GM21723 (cell line): ENCODE data around the gene ZBTB20.

Experiments used
- ATAC-seq: cut with Tn5 transposase; IDR thresholded peaks from one replicate; pipeline ENCODE4 v1.9.1; 2021; ENCODE audit warnings: mild to moderate bottlenecking, moderate library complexity; ENCODE audit not compliant: unreplicated experiment

ZBTB20 gene

DNA sequence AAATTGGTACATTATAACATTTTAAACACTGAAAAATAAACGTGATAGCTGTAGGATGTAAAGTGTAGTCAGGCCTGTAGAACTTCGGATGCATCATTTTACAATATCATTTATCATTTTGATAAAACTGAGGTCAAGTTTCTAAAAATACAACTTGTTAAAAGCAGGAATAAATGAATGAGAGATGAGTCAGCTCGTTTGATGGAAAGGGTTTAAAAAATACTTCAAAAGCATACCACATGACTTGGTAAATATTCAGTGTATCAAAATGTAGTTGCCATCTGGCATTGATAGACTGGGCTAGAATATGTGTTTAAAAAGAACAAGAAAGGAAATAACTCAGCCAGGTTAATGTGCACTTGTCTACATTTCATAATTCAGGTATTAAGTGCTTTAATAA is 496.3 kb downstream of the ZBTB20 start:
- no peak for ATAC-seq

DNA sequence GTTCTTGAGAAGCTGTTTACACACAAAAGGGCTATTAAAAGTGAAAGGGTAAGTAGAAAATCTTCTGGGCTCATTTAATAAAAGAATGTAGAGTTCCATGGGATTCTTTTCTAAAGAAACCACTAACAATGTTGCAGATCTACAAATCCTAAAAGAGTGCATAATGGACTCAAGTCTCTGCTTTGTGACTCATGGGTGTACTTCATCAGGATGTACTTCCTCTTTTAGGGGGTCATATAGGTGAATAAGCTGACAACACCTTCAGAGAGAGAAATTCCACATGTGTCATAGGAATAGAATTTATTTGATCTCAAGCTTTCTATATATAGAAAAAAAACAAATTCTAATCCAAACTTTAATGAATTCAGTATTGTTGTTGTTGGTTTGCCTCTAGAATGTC is 497.8 kb downstream of the ZBTB20 start:
- ATAC-seq: no peak

DNA sequence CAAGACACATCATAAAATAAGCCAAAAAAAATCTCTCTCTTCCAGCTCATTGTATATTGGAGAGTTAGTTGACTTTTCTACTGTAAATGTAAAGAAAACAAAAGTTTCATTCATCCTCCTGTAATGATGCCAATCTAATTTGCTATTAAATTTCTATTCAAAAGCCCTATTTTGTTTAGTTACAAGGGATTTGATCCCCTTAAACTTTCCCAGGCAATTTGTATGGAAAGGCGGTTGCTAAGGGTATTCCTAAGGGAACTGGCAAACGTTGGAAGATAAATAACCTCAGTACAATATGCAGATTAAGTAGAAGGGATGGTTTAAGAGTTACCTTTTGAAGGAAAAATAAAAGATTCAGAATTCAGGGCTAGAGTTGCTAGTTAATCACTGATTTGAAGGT is 500.6 kb downstream of the ZBTB20 start:
- ATAC-seq: no peak

DNA sequence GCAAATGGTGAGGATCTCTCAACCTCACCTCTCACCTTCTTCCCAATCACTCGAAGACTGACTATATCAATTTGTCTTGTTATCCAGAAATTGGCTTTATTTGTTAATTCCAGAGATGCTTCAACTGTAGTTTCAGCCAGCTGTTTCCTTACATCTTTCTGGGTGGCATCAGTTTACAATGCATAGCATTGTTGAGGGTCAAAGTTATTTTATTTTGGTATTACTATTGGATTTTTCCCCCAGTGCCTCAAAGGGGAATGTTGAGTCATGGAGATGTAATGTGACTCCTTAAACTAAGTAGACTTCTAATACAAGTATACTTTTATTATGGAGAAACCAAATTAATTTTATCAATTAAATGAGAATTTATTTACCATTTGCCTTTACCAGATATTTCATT is 501.7 kb downstream of the ZBTB20 start:
- ATAC-seq: no peak

DNA sequence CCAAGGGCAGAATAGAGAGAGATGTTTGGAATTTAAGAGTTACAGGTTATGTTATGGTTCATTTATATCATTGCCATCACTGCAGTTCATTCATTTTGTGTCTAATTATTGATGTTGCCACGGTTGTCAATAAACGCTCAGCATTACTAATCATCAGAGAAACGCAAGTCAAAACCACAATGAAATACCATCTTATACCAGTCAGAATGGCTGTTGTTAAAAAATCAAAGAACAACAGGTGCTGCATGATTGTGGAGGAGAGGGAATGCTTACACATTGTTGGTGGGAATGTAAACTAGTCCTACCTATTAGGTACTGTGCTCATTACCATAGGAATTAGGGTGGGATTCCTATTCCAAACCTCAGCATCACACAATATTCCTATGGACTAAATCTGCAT is 502.7 kb downstream of the ZBTB20 start:
- no peak for ATAC-seq

DNA sequence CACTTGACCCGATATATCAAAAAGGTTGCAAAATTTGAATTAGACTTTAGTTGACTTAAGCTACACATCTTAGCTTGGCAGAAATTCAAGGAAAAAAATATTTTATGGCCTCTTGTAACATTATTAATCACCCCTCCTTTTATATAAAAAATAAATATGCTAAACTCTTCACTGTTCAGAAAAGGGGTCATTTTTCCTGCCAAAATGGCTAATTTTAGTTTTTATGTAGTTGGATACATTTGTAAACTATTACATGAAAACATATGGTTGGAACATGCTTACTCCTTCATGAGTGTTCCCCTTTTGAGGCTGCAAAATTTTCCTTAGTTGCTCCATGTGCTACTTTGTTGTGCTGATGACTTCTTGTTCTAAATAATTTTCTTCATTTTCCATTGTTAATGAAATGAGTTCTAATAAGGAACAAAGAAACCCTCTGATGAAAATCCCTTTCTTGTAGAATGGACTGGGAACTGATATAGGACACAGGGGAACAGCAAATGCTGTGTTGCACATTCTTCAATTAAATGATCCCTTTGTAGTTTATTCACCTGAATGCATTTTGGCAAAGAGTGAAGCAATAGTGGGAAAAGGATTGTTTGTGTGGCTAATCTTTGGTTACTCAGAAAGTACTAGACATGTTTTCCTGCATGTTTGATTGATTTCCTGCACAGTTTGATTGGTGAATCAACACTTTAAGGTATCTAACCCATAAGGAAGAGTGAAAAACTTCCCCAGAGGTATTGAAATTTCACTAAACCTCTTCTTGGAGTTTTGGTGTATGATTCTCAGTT is 503.9 kb downstream of the ZBTB20 start:
- ATAC-seq: no peak

DNA sequence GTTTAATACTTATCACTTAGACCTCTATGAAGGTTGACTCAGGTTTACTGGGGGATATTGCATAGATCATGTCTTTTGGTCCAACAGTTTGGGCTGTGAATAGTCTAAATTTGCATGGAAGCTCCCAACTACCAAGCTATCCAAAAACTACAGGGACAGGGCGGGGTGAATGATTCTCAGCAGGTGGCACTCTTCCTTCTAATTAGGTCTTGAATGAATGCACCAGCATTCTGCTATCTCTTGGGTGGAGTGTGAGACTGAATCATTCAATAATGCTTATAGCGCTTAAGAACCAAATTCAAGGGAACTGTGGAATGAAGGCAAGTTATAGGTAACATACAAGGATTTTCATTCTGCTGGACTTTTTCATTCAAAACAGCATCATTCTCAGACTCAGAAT is 507.0 kb downstream of the ZBTB20 start:
- no peak for ATAC-seq

- no peak for ATAC-seq
Observed at GRCh38 chr3:114639171-114639570, 507.9 kb downstream of the ZBTB20 start.

DNA sequence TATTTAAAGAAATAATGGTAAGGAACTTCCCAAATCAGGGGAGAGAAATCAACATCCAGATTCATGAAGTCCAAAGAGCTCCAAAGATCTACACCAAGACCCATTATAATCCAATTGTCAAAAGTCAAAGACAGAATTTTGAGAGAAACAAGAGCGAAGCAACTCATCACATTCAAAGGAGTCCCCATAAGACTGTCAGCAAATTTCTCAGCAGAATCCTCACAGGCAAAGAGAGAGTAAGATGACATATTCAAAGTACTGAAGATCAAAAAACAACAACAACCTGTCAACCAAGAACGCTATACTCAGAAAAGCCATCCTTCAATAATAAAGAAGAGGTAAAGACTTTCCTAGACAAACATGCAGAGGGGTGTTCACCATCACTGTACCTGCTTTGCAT is 511.2 kb downstream of the ZBTB20 start:
- ATAC-seq: no peak

- ATAC-seq: no peak
Observed at GRCh38 chr3:114634635-114635034, 512.5 kb downstream of the ZBTB20 start.

GRCh38 chr3:114632757-114633424 is 514.2 kb downstream of the ZBTB20 start:
- ATAC-seq: no peak

DNA sequence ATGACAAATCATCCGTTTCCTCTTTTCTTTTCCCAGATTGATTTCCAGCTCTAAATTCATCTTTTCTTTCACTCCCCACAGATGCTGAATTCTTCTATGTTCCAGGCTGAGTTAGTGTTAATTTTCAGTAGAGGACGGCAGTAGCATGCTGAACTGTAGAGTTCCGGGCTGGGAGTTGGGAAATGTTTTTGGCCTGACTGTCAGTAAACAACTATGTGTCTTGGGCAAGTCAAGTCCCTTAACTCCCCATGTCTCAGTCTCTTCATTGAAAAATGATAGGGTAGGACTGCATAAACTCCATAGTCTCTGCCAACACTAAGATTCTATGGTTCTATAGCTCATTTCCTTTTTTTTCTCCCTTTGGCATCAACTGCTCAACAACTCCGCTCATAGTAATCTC is 519.3 kb downstream of the ZBTB20 start:
- no peak for ATAC-seq

GRCh38 chr3:114626751-114627150 is 520.3 kb downstream of the ZBTB20 start:
- ATAC-seq: no peak

- no peak for ATAC-seq
Observed at GRCh38 chr3:114624571-114625181, 522.4 kb downstream of the ZBTB20 start.

GRCh38 chr3:114624047-114624445 is 523.0 kb downstream of the ZBTB20 start:
- no peak for ATAC-seq

- no peak for ATAC-seq
Observed at GRCh38 chr3:114623420-114624046, 523.6 kb downstream of the ZBTB20 start.

- ATAC-seq: no peak
Observed at GRCh38 chr3:114622001-114622400, 525.1 kb downstream of the ZBTB20 start.

DNA sequence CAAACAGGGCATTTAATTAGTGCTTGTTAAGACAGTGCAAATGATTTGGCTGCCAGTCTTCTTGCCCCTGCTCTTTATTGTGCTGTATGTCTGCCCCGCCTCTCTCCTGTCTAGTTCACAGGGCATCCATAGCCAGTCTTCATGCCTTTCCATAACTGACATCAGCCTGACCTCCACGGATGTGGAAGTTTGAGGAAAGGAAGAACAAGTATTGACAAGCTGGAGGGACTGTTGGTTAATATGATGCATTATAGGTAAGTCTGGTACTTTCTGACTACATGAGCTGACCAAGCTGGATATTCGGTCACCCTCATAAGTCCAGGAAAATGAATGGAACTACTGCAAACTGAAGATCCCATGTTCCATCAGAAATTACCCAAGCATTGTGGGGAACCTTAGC is 527.3 kb downstream of the ZBTB20 start:
- no peak for ATAC-seq

DNA sequence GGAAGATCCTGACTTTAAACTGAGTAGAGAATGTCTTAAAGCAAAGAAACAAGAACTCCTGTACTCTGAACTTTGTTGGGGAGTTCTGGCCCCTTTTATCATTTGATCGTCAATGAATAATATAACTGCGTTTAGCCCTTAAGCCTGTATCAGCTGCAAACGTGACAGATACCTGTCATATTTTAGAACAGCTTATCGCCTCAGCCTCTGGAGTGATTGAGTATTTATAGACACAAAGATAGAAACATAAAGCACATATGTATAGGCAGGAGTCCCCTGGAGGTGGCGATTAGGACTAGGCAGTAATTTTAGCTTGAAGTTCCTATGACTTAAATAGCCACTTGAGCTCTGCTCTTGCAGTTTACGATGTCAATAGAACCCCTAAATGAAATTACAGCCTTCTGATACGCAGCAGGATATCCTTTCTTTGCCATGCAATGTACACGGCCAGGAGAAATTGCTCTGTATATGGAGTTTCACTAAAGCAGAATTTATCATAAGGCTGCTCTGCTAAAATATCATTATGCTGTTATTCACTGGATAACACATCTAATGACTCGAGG is 531.5 kb downstream of the ZBTB20 start:
- ATAC-seq: no peak

- ATAC-seq: no peak
Observed at GRCh38 chr3:114609973-114610630, 537.0 kb downstream of the ZBTB20 start.

DNA sequence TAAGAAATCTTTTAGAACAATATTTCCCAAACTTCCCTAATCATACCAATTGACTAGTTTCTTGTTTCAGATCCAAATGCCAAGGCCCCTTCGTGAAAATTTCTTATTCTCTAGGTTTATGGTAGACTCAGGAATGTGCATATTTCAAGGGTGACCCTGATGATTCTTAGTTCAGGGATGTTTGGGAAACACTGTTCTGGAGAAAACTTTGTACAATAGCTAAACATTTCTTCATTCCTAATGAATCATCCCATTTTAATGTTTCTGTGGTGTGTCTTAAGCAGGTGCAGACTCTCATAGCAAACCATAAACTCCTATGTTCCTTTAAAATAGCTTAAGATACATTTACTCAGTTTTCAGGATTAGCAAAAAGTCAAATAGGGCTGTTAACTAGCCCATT is 538.8 kb downstream of the ZBTB20 start:
- no peak for ATAC-seq
